Hematopoietic multipotent progenitor cell treated with erythropoietin and hydrocortisone succinate and interleukin-3 and kit ligand, for 4 days (in vitro differentiated cells): ENCODE data around the gene CHAF1B.

Experiments
- DNase-seq: peaks from one replicate; pipeline ENCODE4 v3.0.0-alpha.2; 2015

The CHAF1B gene

GRCh38 chr21:36465478-36465877 lies 80.3 kb downstream of the CHAF1B start:
- DNase-seq, result no peak

GRCh38 chr21:36466061-36466511 lies 80.9 kb downstream of the CHAF1B start:
- no peak for DNase-seq
